GM21515 (cell line): ENCODE measurements around the gene SRGAP3.
"Not testable (repeated sequence)": the region's sequence is repeated elsewhere in the genome, so short reads cannot be mapped to it uniquely, and the experiment has no call there.

Experiments used
- ATAC-seq: cut with Tn5 transposase; IDR thresholded peaks from one replicate; pipeline ENCODE4 v1.9.1; 2021; ENCODE audit not compliant: unreplicated experiment

Gene SRGAP3

DNA sequence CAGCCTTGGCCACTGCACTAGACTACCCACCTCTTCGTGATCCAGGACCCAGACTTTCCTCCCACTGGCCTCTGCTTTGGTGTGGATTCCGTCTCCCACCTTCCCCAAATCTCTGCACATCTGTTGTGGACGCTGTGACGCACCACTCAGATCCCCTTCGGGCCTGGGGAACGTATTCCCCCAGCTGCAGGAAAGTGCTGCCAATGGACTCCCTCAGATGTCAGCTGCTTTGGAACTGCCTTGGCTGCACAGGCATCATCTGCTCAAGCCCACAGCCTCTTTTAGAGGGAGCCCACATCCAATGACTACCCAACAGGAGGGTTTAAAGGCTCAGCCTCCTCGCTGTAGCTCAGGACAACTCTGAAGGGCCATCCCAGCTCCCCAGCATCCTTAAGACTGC lies 152.0 kb downstream of the SRGAP3 start:
- ATAC-seq: no peak

DNA sequence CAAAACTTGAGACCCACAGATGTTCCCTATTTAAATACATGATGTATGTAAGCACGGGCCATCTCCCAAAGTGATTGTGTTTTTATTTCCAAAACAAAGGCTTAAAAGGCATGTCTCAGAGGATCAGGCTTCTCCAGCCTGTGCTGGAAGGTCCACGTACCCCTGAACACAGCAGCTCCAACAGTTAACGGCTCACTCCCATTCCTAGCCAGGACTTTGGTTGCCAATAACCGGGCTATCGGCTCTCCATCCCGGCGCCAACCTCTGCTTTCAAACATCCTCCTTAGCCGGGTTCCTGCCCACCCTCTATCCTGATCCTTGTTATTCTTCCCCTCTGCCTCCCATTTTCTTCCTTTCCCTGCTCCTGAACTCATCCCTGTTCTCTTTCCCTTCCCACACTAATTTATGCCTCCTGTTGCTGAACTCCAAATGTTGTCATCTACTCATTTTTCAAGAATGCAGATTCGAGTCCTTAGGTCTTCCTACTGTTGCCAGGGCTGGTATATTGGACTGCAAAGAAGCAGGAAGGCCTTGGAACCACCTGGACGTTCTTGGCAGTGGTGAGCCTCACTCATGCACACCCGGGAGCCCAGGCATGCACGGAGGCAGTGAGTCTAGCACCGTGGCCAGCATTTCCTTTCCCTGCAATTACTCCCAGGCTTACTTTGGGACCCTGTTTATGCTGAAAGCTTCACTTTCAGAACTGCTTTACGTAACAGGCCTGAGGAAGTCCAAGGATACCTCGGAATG lies 157.8 kb downstream of the SRGAP3 start:
- ATAC-seq: no peak

DNA sequence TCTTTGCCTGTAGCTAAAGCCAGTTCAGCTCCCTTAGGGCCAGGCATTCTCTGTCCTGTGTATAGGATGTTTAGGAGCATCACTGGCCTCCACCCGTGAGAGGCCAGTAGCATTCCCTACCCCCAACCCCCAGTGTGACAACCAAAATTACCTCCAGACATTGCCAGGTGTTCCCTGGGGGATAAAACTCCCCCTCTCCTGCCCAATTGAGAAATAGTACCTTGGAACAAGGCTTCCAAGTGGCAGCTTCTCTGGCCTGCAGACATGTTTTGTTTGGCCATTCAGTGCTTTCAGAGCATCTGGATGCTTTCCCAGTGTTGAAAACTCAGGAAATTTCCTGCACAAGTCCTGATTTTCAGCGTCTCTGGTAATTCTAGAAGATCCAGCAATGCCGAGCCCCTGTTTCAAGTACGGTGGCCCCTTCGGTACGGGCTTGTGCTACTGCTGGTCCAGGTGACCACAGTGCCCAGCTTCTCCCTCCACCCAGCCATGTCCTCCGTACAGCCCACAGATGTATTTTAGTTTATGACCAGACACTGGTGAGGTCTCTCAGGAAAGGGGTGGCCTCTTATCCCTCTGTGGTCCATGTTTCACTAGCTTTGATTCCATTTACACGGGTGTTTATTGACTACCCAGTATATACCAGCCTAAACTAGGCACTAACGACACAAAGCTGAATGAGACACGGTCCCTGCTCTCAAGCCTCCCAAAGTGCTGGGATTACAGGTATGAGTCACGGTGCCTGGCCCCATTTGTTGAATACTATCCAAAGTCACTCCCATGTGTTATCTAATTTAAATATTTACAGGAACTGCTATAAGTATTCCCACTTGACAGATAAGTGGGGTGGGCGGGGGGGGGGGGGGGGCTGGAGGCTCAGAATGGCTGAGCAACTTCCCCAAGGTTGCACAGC lies 160.7 kb downstream of the SRGAP3 start:
- ATAC-seq: no peak

DNA sequence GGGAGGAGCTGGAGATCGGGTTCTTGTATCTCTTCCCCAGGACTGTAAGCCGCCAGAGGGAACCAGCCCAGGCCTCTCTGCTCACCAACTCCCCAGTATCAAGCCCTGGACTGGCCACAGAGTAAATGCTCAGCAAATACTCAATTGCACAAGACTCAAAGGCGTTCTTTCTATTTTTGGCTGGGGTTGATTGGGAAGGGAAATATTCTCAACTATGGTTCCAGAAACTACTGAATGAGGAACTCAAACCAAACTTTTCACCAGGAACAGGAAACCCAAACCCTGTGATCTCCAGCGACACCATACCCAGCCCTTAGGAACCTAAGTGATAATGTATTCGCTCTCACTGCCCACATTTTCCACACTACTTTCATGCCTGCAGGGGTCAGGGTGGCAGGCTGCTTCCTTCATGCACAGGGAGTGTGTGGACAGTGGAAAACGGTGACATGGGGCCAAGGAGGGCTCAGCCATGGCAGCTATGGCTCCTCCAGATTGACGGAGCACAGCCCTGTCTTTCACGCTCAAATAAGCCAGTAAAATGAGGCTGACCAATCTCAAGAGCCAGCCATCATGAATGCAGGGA lies 161.5 kb downstream of the SRGAP3 start:
- no peak for ATAC-seq

DNA sequence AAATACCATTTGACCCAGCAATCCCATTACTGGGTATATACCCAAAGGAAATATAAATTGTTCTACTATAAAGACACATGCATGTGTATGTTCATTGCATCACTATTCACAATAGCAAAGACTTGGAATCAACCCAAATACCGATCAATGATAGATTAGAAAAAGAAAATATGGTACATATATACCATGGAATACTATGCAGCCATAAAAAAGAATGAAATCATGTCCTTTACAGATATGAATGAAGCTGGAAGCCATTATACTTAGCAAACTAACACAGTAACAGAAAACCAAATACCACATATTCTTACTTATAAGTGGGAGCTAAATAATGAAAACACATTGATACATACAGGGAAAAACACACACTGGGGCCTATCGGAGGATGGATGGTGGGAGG lies 164.0 kb downstream of the SRGAP3 start:
- ATAC-seq: not testable (repeated sequence)

DNA sequence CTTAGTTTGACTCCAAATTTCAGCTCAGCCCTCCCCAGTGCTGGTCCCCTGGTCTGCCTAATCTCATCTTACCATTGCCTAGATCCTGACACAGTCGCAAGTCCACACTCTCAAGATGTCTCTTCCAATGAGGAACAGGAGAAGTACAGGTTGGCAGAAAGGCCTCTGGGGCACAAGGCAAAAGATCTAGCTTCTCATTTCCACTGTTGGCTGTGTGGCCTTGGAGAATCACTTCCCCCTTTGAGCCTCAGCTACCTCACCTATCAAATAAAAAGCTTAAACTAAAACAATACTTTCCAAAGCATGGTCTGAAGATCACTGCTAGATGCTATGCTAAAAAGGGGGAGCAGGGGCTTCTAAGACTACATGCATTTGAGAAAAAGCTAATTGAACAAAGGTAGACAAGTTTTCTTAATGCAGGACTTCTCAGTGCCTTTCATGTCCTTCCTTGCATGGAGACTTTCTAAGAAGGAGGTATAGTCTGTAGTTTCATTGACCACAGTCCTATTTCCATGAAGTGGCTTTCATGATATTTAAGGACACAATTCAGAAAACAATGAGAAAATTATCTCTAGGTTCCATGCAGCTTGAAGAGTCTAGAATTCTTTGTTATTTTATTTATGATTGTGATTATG lies 168.1 kb downstream of the SRGAP3 start:
- no peak for ATAC-seq

DNA sequence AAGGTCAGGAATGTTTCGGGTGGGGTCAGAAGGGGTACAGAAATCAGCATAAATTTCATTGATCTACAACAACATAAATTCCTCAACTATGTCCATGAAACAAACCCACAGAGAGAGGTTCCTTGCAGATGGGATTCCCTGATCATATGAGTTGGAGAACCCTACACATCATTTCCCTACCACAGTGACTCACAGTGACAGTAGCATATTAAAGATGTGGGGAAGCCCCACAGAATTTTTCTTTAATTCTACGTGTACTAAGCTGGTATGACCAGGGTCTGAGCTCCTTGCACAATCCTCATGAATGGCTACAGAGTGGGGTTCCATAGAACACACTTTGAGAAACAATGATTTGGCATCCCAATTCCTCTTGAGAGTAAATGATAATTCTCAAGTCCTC lies 169.3 kb downstream of the SRGAP3 start:
- ATAC-seq: no peak

DNA sequence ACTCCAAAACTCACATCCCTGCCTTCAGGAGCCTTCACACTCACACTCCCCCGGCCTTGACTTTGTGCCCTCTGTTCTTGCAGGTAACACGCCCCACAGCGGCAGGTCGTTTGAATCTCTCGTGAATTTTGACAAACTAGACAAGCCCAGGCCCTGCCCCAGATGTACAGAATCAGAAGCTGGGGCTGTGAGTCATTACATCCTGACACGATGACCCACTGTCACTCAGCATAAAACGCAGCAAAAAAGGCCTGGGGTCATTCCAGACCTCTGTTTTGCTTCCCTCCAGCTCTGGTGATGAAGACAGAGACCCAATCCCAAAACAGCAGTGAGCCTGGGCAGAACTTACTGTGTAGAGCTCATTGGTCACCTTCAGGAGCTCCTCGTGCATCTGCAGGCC lies 169.8 kb downstream of the SRGAP3 start:
- ATAC-seq: no peak

DNA sequence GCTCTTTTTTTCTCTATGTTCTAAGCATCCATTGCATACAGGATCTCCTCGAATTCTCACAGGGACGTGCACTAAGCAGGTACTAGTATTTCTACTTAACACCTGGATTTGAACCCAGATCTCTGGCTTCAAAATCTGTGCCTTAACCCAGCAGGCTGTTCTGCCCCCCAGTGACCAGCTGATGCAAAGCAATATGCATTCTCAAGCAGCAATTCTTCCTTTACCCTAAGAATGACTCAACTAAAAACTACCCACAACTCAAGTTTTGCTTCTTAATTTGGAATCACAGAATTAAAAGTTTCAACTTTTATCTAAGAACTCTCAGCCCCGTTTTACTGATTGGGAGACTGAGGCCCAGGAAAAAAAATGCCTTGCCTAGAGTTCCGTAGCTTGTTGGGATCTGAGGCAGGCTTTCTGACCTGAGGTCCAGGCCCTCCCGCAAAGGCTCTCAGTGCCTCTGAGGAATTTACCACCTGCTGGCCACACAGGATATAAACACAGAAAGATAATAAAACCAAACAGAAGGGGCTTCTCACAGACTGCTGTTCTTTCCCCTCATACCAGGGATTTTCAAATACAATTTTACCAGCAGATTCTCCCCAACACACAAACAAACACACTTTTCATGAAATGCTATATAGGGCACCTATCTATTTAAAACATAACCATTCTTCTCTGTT lies 170.7 kb downstream of the SRGAP3 start:
- ATAC-seq: no peak

DNA sequence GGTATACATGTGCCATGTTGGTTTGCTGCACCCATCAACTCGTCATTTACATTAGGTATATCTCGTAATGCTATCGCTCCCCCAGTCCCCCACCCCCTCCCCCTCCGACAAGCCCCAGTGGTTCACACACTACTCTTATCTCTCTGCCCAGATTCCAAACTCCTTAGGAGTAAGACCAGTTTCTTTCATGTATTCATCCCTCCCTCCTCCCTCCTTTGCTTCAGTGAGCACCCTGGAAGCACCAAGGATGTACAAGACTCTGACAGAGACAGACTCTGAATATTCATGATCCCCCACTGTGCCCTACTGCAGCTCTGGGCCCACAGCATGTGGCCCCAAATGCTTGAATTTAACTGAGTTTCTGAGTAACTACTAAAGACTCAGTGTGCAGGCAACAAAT lies 172.4 kb downstream of the SRGAP3 start:
- no peak for ATAC-seq

DNA sequence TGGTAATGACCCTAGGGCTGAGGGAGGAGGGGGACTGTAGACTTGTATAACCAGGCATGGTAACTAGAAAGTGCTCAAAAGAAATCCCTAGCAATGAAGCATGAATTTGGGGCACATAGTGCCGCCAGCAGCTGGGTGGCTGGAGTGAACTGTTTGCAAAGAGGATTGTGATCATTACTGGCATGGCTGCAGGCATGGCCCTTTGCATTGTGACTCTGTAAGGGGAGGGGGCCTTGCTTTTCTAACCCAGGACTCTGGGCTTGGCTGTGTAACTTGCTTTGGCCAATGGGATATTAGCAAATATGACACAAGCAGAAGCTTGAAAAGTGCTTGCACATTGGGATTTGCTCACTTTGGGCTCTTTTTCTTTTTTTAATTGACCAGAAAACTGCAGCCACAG lies 173.7 kb downstream of the SRGAP3 start:
- no peak for ATAC-seq

DNA sequence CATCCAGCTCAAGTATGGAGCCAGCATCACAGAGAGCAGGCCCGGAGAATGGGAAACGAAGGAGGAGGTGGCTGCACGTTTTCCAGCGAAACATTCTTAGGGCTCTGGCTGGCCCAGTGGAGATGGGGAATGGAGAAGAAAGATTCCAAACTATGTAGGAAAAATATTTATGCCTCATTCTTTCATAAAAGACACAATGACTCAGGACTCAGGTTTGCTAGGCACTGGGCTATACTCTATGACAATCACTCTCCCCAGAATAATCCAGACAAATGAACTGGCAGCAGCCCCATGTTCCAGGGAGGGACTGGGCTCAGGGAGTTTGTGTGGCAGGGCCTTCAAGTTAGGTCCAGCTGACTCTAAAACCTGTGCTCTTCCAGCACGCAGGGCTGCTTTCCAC lies 175.4 kb downstream of the SRGAP3 start:
- no peak for ATAC-seq

DNA sequence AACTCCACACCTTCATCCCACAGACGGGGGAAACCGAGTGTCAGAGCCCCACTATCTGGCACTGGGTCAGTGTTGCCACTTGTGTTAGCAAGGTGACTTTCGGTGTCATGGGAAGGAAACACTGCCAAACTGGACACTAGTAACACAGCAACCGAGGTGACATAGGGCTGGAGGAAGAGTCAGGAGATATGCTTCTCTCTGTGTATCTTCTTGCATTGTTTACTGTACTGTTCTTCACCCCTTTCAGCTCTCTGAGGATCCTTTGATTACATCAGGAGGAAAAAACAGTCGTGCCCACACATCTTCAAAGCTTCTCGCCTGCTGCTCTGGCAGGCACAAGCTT lies 176.8 kb downstream of the SRGAP3 start:
- ATAC-seq: no peak

DNA sequence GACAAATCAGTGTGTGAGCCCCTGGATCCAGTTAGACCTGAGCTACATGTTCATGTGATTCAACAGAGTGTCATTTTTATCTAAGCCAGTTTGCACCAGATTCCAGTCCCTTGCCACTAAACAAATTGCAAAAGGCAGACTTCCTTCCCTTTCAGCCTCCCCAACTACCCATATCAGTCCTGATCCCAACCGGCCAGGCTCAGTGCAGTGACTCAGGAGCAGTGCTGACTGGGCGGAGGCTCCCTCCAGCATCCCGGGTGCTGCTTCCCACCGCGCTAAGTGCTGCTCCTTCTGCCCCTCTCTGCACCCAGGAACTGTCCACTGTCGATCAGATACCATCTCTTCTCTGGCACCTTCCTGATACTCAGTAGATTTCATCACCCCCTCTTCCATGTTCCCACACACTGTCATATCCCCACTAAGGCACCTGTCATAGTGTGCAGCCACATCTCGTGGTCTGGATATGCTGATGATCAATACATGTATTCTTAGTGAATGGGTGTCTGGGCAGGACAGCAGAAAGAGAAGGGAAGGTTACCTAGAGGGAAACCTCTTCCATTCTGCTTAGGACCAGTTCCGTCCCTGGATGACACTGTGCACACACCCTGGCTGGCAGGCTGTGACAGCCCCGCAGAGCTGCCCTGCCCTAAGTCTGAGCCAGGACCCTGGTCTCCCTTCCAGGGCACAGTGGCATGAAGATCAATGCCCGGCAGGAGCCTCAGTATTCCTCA lies 177.3 kb downstream of the SRGAP3 start:
- ATAC-seq: no peak

DNA sequence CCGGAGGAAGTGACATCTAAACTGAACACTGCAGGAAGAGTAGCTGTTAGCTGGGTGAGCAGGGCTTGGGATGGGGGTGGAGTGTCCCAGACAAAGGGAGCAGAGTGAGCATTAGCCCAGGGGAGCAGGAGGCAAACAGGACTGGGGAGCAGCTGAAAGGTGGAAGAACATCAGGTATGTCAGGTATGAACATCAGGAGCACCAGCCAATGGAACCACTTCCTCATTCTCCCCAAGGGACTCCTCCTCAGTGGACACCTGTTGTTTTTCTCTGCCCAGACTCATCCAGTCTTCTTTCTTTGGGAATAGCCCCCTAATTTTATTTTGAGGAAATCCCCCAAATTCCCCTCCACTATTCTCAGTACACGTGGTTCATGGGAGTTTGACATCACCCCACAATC lies 178.5 kb downstream of the SRGAP3 start:
- ATAC-seq: no peak

DNA sequence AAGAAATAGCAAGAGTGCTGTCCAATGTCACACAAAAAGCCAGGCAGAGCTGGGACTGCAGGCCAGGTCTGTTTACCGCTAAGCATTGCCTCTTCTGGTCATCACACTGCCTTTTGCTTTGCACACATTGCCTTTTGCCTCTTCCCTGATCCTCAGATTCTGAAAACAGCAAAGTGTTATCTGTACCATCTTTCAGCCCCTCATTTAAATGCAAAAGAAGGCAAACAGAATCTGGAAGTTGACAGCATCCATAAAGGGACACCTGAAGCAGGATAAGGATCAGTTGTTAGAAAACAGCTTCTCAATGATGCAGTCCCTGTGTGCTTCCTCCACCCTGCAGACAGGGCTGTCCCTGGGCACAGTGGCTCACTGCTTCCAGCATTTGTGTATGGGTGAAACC lies 179.5 kb downstream of the SRGAP3 start:
- no peak for ATAC-seq

DNA sequence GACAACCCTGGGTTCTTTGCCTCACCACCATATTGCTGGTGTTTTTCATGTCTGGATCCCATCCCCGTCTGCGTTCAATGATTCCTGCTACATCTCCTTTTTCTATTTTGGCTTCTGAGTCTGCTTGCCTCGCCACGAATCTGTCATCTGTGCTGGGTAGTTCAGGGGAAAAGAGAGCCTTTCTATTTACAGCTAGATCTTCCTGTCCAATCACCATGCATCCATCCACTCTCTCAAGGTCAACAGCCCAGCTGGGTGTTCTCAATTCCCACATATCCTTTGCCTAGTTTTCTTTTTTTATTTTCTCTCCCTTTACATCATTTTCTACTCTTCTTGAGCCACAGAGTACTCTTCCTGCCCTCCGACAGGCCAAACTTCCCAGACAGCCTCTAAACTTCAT lies 181.4 kb downstream of the SRGAP3 start:
- no peak for ATAC-seq

DNA sequence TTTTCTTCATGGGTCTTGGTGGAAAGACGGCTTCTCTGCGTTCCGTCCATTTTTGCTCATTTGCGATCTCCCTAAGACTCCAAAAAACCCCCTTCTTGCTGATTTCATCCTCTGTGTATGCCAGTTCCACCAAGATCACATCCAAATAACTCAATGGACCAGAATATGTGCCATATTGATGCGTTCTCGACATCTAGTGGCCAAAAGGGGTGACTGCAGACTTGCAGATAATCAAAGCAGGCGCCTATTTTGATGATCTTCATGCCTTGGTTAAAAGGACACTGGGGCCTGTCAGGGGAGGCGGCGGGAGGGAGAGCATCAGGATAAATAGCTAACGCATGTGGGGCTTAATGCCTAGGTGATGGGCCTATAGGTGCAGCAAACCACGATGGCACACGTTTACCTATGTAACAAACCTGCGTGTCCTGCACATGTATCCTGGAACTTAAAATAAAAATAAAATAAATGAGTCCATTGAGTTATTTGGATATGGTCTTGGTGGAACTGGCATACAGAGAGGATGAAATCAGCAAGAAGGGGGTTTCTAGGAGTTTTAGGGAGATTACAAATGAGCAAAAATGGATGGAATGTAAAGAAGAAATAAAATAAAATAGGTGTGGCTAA lies 182.0 kb downstream of the SRGAP3 start:
- ATAC-seq: peak; percentile 68

DNA sequence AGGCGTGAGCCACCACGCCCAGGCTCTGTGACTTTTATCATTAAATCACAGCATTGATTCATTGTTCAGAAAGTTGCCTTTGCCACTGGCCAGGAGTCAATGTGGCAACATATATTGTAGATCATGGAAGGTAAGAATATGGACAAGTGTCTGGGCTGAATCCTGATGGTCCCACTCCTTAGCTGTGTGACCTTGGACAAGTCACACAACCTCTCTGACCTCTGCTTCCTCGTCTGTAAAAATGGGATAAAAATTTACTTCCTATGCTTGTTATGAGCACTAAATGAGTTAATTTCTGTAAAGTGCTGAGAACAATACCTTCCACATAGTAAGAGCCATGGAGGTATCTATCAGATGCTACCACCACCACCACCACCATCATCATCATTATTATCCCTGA lies 182.7 kb downstream of the SRGAP3 start:
- ATAC-seq: no peak

DNA sequence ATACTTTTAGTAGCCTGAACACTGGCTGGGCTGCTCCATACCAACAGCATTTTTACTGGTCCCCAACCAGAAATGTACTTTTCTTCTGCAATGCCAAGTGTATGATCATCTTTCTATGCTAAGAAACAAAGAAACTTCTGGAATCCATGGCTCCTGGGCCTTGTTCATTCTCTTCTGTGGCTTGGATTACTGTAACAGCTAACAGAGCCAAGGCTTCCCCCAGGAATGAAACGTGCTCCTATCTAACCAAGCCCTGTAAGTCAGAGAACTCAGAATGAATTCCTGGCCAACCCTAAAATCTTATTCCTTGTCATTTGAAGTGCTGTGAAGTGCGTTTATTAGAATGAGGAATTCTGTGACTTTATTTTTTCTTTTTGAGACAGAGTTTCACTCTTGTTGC lies 183.3 kb downstream of the SRGAP3 start:
- no peak for ATAC-seq
